Renal pelvis (tissue), 12 donors: ENCODE measurements around the gene LRATD1. TPM values are rescaled to one million over a fixed set of nuclear protein-coding genes. Genes with fewer than 3 reads are reported as not detected.
"Not testable (repeated sequence)": the region's sequence is repeated elsewhere in the genome, so short reads cannot be mapped to it uniquely, and the experiment has no call there.

ENCODE experiments used
- DNase-seq: peaks from one replicate; pipeline ENCODE4 v3.0.0-alpha.2; 2013
- long read RNA-seq, 16 experiments: transcript quantifications; one replicate each; lab custom pipeline, GENCODE V29; 2026
- polyA plus RNA-seq, 3 donors: library from polyadenylated mRNA; unstranded; fragments of 120-200 nt; gene quantifications; one replicate each; pipeline ENCODE4 v1.2.1, GENCODE V29; 2013; ENCODE audit not compliant: insufficient read length in 3 of 3

The LRATD1 gene, protein sequence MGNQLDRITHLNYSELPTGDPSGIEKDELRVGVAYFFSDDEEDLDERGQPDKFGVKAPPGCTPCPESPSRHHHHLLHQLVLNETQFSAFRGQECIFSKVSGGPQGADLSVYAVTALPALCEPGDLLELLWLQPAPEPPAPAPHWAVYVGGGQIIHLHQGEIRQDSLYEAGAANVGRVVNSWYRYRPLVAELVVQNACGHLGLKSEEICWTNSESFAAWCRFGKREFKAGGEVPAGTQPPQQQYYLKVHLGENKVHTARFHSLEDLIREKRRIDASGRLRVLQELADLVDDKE
- 10 to 100 TPM; 19.3 to 28.0 (median 24.0) TPM for polyA plus RNA-seq
- long read RNA-seq, donor 1, full-length matches to known transcripts: 3 of 3 reads
- long read RNA-seq, donor 1, partial matches to known transcripts: 0 of 3 reads
- long read RNA-seq, donor 1, other reads (novel, unspliced or antisense): 0 of 3 reads
- long read RNA-seq, donor 2, full-length matches to known transcripts: 5 of 5 reads
- long read RNA-seq, donor 2, partial matches to known transcripts: 0 of 5 reads
- long read RNA-seq, donor 2, other reads (novel, unspliced or antisense): 0 of 5 reads
- long read RNA-seq, donor 3, full-length matches to known transcripts: 4 of 4 reads
- long read RNA-seq, donor 3, partial matches to known transcripts: 0 of 4 reads
- long read RNA-seq, donor 3, other reads (novel, unspliced or antisense): 0 of 4 reads
- long read RNA-seq, donor 4, full-length matches to known transcripts: 3 of 3 reads
- long read RNA-seq, donor 4, partial matches to known transcripts: 0 of 3 reads
- long read RNA-seq, donor 4, other reads (novel, unspliced or antisense): 0 of 3 reads
- long read RNA-seq, donor 5, full-length matches to known transcripts: 8 of 8 reads
- long read RNA-seq, donor 5, partial matches to known transcripts: 0 of 8 reads
- long read RNA-seq, donor 5, other reads (novel, unspliced or antisense): 0 of 8 reads
- long read RNA-seq, donor 6, full-length matches to known transcripts: 2 of 2 reads
- long read RNA-seq, donor 6, partial matches to known transcripts: 0 of 2 reads
- long read RNA-seq, donor 6, other reads (novel, unspliced or antisense): 0 of 2 reads
- long read RNA-seq, donor 7, full-length matches to known transcripts: 4 of 4 reads
- long read RNA-seq, donor 7, partial matches to known transcripts: 0 of 4 reads
- long read RNA-seq, donor 7, other reads (novel, unspliced or antisense): 0 of 4 reads
- long read RNA-seq, donor 8, full-length matches to known transcripts: 8 of 8 reads
- long read RNA-seq, donor 8, partial matches to known transcripts: 0 of 8 reads
- long read RNA-seq, donor 8, other reads (novel, unspliced or antisense): 0 of 8 reads
- long read RNA-seq, donor 9, full-length matches to known transcripts: 7 of 37 reads
- long read RNA-seq, donor 9, partial matches to known transcripts: 30 of 37 reads
- long read RNA-seq, donor 9, other reads (novel, unspliced or antisense): 0 of 37 reads
- long read RNA-seq, donor 10, full-length matches to known transcripts: 4 of 4 reads
- long read RNA-seq, donor 10, partial matches to known transcripts: 0 of 4 reads
- long read RNA-seq, donor 10, other reads (novel, unspliced or antisense): 0 of 4 reads
- long read RNA-seq, donor 11, full-length matches to known transcripts: 5 of 5 reads
- long read RNA-seq, donor 11, partial matches to known transcripts: 0 of 5 reads
- long read RNA-seq, donor 11, other reads (novel, unspliced or antisense): 0 of 5 reads
- long read RNA-seq, donor 12, full-length matches to known transcripts: 9 of 9 reads
- long read RNA-seq, donor 12, partial matches to known transcripts: 0 of 9 reads
- long read RNA-seq, donor 12, other reads (novel, unspliced or antisense): 0 of 9 reads
- long read RNA-seq, donor 13, full-length matches to known transcripts: 5 of 5 reads
- long read RNA-seq, donor 13, partial matches to known transcripts: 0 of 5 reads
- long read RNA-seq, donor 13, other reads (novel, unspliced or antisense): 0 of 5 reads
- long read RNA-seq, donor 14: 0 reads
- long read RNA-seq, donor 15, full-length matches to known transcripts: 5 of 5 reads
- long read RNA-seq, donor 15, partial matches to known transcripts: 0 of 5 reads
- long read RNA-seq, donor 15, other reads (novel, unspliced or antisense): 0 of 5 reads
- long read RNA-seq, donor 16, full-length matches to known transcripts: 6 of 6 reads
- long read RNA-seq, donor 16, partial matches to known transcripts: 0 of 6 reads
- long read RNA-seq, donor 16, other reads (novel, unspliced or antisense): 0 of 6 reads

DNA sequence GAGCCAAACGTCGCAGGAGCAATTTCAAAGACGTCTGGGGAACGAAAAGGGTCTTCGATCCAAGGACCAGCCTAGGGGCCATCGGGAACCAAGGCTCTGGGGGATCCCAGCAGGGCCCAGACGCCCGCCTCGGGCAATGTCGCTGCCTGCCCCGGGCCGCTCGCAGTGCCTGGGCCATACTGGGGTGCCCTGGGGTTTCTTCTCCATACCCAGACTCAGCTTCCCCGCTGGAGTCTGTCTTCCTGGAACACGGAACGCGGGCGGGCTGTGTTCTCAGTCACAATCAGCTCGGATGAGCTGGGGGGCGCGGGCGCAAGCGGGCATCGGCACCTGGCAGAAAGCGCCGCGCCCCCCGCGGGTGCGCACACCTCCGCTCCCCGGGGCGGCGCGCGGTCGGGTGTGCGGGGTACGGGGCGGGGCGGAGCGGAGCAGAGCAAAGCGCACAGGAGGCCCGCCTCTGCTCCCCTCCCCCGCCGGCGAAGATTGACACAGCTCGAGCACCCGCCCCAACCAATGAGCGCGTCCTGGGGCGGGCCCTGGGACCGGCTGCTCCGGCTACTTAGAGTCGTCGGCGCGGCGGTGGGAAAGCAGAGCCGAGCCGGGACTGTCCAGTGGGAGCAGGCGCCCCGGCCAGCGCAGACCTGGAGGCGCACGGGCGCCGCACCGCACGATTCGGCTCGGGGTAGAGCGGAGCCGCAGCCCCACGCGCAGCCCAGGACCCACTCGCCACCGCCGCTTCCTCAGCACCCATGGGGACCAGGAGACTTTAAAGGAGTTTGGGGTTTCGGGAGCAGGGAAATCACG lies at the start of gene LRATD1:
TSS of gene LRATD1 (plus strand) at position 585 of the 804 bp plus-strand sequence. CDS start 1,263 bp downstream, outside the sequence.
- DNase-seq: peak; percentile 91

DNA sequence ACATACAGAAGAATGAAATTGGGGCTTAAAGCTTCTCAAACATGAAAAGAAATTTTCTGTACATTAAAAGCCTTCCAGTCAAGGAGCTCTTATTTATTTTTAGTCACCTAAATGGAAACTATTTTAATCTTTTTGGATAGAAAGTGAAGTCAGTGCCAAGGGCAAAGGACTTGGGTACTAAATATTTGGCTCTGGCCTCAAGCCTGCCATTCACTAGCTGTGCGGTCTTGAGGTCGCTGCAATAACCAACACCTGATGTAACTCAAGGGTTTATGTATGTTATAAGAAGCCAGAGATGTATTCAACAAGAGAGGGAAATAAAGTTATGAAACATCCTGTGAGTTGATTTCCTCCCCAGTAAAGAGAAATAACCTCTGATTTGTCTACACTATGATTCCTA lies 49.5 kb upstream of the LRATD1 start:
- no peak for DNase-seq

DNA sequence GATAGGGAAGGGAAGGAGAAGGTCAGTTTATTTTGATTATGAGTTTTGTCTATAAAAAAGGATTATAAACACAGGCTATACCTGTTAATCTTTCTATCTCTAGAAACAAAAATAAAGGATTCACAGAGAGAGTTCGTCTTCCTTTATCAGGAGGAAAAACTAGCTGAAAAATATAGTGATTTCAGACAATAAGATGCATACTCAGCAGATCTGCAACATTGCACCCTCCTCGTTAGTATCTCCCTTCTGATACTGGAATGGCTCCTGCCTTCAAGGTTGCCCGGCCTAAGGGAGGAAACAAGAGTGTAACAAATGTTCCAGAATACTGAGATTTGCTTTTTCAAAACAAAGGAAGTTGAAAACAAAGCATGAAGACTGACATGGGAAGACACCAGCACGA lies 48.7 kb upstream of the LRATD1 start:
- DNase-seq: no peak

DNA sequence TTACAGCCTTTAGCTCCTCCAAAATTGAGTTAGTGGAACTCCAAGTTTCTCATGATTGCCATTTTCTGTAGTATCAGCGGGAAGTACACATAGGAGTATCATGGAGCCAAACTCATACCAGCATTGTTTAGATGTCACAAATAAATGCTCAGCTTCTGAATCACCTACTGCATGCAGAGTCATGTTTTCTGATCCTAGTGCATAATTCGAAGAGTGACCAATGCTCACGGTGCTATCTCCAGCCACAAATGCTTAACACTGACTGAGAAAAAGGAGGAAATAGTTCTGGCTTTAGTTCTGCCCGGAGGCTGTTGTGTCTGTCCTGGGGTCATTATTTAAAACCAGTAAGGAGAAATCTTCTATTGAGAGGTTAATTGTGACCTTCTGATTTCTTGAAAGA lies 45.4 kb upstream of the LRATD1 start:
- no peak for DNase-seq

DNA sequence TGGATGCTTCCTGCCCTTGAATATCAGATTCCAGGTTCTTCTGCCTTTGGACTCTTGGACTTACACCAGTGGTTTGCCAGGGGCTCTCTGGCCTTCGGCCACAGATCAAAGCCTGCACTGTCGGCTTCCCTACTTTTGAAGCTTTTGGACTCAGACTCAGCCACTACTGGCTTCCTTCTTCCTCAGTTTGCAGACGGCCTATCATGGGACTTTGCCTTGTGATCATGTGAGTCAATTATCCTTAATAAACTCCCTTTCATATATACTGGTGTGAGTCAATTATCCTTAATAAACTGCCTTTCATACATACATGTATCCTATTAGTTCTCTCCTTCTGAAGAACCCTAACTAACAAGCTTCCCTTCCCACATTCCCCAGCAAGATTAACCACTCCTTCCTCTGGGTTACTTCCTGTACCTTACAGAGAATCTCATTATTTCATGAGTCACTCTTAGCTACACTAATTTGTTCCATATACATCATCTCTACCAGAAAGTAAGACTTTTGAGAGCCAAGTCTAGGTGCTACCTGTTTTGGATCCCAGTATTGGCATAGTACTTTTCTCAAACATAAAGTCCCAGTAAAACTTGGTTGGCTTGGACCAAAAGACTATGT lies 31.3 kb upstream of the LRATD1 start:
- no peak for DNase-seq

DNA sequence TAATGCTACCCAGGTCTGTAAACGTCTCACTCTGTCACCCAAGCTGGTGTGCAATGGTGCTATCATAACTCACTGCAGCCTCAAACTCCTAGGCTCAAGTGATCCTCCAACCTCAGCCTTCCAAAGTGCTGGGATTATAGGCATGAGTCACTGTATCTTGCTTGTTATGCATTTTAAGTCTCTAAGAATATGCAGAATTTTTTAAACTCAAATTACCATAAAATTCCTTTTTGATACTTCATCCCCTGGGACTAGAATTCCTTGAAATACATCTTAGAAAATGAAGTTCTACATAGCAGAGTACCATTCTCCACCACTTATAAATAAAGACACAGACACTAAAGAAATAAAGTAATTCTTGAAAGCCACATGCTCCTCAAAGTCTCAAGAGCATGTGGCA lies 30.2 kb upstream of the LRATD1 start:
- DNase-seq: no peak

DNA sequence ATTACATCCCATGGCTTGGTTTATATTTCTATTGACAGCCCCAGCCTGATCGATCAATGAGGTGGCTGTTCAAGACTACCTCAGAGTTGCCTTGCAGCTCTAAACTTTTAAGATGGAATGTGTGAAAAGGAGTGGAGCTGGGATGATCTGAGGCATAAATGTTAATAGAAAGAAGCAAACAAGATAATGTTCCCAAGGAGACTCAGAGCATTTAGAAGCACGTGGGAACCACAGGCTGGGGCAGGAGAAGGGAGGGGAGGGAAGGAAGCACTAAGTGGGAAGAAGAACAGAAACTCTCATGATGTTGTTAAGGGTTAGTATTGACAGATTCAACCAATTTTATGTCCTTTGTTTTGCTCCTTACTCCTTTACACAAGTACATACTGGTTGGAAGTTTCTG lies 28.8 kb upstream of the LRATD1 start:
- DNase-seq: no peak

DNA sequence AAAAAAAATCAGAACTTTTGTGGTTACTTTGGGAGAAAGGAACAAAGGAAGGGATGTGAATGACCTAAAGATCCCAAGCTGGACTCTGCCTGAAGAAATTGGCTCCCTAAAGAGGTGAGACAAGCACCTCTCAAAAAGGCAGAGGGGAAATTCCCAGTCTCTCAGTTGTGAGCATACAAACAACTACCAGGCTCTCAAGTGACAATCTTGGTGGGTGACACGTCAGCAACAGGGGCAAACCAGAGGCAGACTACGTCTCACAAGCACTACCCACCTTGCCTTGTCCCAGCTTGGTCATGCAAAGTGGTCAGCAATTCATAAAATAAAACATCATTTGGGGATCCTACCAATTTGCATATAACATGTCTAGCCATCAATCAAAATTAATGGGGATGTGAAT lies 24.3 kb upstream of the LRATD1 start:
- DNase-seq: no peak

DNA sequence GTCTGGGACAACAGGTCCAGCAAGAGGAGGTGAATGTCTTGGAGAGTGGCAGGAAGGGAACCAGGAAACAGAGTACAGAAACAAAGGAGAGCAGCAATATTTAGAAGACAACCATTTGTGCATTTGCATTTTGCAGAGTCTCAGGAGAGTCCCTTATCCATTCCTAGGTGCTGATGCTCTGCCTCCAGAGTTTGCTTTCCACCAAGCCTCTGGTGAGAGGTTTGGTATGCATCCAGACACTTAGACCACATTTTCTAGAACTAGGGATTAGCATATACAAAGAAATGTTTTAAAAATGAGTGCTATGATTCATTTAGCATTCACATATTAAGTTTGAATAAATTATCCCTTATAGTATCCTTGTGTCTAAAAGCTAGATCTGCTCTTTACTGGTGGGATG lies 18.5 kb upstream of the LRATD1 start:
- no peak for DNase-seq

DNA sequence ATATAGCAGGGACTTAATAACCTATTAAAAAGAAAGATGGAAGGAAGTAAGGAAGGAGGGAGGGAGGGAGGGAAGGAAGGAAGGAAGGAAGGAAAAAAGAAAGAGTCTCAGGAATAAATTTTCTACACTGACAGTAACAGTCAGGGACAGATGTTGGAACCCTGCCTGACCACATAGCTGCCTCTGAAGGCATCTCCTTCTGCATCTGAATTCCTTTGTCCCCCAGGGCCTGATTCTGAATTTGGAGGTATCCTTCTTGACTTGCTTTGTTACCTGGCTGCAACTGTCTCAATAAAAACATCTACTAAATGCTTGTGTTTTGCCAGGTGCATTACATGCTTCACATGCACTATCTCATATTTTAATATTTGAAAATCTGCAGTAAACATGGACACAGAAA lies 17.4 kb upstream of the LRATD1 start:
- no peak for DNase-seq

DNA sequence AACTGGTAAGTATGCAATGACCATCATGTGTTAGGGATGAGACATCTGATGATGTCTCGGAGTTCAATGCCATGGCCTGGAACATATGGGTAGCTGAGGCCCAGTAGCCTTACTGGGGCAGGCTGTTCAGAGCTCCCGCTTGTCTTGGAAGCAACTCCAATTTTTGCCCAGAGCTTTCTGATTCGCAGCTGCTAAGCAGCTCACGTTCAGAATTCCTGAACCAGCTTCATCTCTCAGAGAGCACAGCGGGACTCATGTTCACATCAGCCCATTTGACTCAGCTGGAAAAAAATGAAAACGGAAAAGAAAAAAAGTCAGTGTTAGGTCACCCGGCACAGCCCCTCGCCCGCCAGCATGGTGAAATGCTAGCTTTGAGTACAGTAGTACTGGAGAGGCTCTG lies 16.8 kb upstream of the LRATD1 start:
- no peak for DNase-seq

DNA sequence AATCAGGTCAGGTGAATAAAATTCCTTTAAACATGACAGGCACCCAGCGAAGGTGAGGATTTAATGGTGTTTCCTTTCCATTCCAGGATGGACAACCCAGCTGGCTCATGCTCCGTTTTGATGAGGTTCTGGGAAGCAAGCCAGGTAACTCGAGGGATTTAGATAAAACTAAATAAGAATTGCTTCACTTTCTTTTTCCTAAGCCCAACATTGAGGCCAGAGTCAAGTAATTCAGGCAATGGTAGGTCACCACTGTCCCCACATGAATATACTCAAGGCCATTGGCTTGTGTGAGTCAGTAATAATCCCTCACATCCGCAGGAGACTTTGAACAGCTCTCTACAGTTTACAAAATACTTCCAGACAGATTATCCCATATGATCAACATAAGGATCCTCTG lies 16.2 kb upstream of the LRATD1 start:
- DNase-seq: no peak

DNA sequence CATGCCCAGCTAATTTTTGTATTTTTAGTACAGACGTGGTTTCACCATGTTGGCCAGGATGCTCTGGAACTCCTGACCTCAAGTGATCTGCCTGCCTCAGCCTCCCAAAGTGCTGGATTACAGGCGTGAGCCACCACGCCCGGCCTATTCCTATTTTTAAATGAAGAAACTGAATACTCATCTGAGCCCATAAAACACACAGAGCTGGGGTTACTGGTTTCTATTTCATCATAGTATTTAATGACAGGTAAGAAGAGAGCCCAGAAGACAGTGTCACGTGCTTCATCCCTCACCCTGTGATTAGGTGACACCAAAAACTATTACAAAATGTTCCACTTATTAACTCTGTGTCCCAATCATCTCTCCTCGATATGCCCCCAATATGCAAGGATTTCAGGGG lies 15.6 kb upstream of the LRATD1 start:
- no peak for DNase-seq

DNA sequence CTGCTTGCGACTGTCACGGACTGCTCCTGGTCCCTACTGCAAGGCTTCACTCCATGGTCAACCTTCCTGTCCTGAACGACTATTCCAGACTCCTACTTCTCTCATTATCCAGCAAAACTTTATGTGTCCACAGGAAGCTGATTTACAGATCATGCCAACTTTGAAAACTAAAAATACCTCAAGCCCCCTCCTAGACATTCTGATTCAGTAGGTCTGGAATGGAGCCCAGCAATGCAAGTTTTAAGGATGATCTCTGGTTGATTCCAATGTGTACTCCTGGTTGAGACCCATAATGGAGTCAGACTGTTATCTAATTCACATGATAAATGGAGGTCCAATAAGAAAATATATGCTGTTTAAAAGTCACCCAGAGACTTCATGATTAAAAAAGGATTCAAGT lies 13.1 kb upstream of the LRATD1 start:
- no peak for DNase-seq

DNA sequence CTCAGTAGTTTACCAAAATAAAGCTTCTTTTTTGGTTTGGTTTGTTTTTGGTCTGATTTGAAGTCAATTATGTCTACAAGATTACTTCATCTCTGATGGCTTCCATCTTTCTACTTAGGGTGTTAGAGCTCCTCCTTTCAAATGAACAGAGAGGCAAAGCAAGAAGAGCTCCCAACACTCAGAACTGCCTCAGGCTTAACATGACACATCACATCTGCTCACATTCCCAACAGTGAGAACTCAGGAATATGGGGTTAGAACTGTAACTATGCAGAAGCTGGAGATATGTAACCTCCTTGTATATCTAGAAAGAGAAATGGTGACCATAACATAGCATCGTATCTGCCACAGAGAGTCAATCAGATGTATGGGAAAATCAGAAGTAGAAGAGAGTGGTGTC lies 11.4 kb upstream of the LRATD1 start:
- no peak for DNase-seq

DNA sequence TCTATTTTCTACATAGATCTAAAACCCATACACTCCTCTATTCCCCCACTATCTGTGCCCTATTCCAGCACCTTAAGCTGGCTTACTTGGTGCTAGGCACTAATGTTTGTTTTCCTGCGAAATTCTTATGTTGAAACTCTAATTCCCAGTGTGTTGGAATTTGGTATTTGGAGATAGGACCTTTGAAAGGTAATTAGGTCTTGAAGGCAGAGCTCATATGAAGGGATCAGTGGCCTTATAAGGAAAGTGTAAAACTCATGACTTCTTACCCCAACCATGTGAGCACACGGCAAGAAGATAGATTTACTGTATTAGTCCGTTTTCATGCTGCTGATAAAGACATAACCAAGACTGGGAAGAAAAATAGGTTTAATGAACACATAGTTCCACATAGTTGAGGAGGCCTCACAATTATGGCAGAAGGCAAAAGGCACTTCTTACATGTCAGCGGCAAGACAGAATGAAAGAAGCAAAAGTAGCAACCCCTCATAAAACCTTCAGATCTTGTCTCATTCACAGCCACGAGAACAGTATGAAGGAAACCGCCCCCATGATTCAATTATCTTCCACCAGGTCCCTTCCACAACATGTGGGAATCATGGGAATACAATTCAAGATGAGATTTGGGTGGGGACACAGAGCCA lies 10.5 kb upstream of the LRATD1 start:
- no peak for DNase-seq

DNA sequence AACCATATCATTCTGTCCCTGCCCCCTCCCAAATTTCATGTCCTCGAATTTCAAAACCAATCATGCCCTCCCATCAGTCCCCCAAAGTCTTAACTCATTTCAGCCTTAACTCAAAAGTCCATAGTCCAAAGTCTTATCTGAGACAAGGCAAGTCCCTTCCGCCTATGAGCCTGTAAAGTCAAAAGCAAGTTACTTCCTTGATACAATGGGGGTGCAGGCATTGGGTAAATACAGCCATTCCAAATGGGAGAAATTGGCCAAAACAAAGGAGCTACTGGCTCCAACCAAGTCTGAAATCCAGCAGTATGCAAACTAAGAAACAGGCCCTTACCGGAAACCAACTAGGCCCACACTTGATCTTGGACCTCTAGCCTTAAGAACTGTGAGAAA lies 10.0 kb upstream of the LRATD1 start:
- DNase-seq: not testable (repeated sequence)

DNA sequence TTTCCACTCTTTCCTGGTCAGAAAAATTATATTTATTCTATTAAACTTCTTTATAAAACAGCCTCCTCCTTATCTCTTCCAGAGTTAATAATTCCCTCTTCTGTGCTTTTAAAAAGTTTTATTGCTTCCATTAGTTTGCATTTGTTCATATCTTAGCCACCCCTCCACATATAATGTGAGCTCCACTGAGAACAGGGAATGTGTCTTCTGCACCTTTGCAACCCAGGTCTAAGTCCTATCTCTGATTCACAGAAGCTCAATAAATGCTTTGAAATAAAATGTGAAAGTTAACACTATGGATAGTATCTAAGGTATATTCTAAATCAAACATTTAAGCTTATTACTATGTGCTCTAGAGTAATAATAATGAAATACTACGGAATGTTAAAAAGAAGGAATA lies 9.3 kb upstream of the LRATD1 start:
- no peak for DNase-seq
